Right atrium auricular region (tissue), 2 donors: ENCODE data around the gene ARHGEF18. TPM values are rescaled to one million over a fixed set of nuclear protein-coding genes. Genes with fewer than 3 reads are reported as not detected.

Experiments used
- DNase-seq: peaks from one replicate; pipeline ENCODE4 v3.0.0-alpha.2; 2019; ENCODE audit warnings: low spot score
- H3K27ac ChIP-seq, 2 donors: fragments of 200-600 bp; sonication (generic); 1 replicate in 1 of 2; 2 replicates in 1 of 2; pipeline ENCODE4 v1.5.1; 2016 to 2019
- H3K27me3 ChIP-seq, 2 donors: fragments of 200-600 bp; sonication (generic); one replicate each; pipeline versions ENCODE4 v1.5.1 to v1.6.0; 2017 to 2019
- H3K36me3 ChIP-seq: fragments of 200-600 bp; sonication (generic); one replicate; pipeline ENCODE4 v1.5.1; 2016
- H3K4me1 ChIP-seq, 2 donors: fragments of 200-600 bp; sonication (generic); one replicate each; pipeline versions ENCODE4 v1.5.1 to v1.6.0; 2017 to 2019
- H3K4me3 ChIP-seq, 2 donors: fragments of 200-600 bp; sonication (generic); 1 replicate in 1 of 2; 2 replicates in 1 of 2; pipeline ENCODE4 v1.5.1; 2017 to 2019; ENCODE audit warnings: mild to moderate bottlenecking in 1 of 2, moderate library complexity in 1 of 2
- H3K9me3 ChIP-seq, 2 donors: fragments of 200-600 bp; sonication (generic); one replicate each; pipeline ENCODE4 v1.5.1; 2019
- CTCF ChIP-seq, 2 donors: fragments of 200-600 bp; sonication (generic); IDR thresholded peaks; one replicate each; pipeline ENCODE4 v1.5.1; 2019; ENCODE audit warnings: antibody characterized with exemption in 2 of 2
- total RNA-seq, 2 donors: library from RNA; depleted of rRNA; stranded (reverse); fragments of >200 nt; gene quantifications; one replicate each; pipeline ENCODE4 v1.1.0, GENCODE V29; 2016

The ARHGEF18 gene
- total RNA-seq, 2 donors from 2014 or later: 8.3 to 14.0 TPM

GRCh38 chr19:7371001-7371400 is 22.3 kb downstream of the ARHGEF18 start:
- Histone ChIP-seq H3K4me3 (no peak overlapping the region), H3K27ac (no peak overlapping the region), H3K4me1 (no peaks in the 10 kb centered on the region), H3K27me3 (no peaks in the 10 kb centered on the region), H3K36me3 (no peaks in the 10 kb centered on the region), H3K9me3 (no peaks in the 10 kb centered on the region)
- no peak for TF ChIP-seq CTCF (IDR thresholded peaks at IDR 0.05)
- DNase-seq: no peak

GRCh38 chr19:7372810-7373209 is 24.1 kb downstream of the ARHGEF18 start:
- Histone ChIP-seq H3K4me3 (no peak overlapping the region), H3K4me1 (no peaks in the 10 kb centered on the region), H3K9me3 (no peaks in the 10 kb centered on the region), H3K27ac (no peak overlapping the region), H3K27me3 (no peaks in the 10 kb centered on the region), H3K36me3 (no peaks in the 10 kb centered on the region)
- DNase-seq: no peak
- TF ChIP-seq CTCF (IDR thresholded peaks at IDR 0.05): no peak

DNA sequence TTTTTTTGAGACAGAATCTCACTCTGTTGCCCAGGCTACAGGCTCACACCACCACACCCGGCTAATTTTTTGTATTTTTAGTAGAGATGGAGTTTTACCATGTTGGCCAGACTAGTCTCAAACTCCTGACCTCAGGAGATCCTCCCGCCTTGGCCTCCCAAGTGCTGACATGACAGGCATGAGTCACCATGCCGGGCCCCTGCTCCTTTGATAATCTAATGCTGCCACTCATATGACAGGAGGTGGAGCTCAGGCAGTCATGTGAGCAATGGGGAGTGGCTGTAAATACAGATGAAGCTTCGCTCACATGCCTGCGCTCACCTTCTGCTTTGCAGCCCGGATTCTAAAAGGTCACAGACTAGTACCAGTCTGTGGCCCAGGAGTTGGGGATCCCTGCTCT is 25.1 kb downstream of the ARHGEF18 start:
- no peaks in the 10 kb centered on the region for H3K4me1 ChIP-seq
- H3K9me3 ChIP-seq: no peaks in the 10 kb centered on the region
- H3K27me3 ChIP-seq: no peaks in the 10 kb centered on the region
- no peak overlapping the region for H3K4me3 ChIP-seq
- TF ChIP-seq CTCF (IDR thresholded peaks at IDR 0.05): no peak
- no peak for DNase-seq
- no peak overlapping the region for H3K27ac ChIP-seq
- H3K36me3 ChIP-seq: no peaks in the 10 kb centered on the region

GRCh38 chr19:7376151-7376852 is 27.6 kb downstream of the ARHGEF18 start:
- Histone ChIP-seq H3K27ac (no peak overlapping the region), H3K4me1 (no peaks in the 10 kb centered on the region), H3K9me3 (no peaks in the 10 kb centered on the region), H3K4me3 (no peak overlapping the region), H3K36me3 (no peaks in the 10 kb centered on the region), H3K27me3 (no peaks in the 10 kb centered on the region)
- DNase-seq: no peak
- TF ChIP-seq CTCF (IDR thresholded peaks at IDR 0.05): no peak

GRCh38 chr19:7377196-7377595 is 28.5 kb downstream of the ARHGEF18 start:
- H3K36me3 ChIP-seq: no peaks in the 10 kb centered on the region
- H3K4me3 ChIP-seq: no peak overlapping the region
- H3K9me3 ChIP-seq: no peaks in the 10 kb centered on the region
- TF ChIP-seq CTCF (IDR thresholded peaks at IDR 0.05): no peak
- H3K27me3 ChIP-seq: no peaks in the 10 kb centered on the region
- H3K4me1 ChIP-seq: no peaks in the 10 kb centered on the region
- no peak overlapping the region for H3K27ac ChIP-seq
- no peak for DNase-seq

GRCh38 chr19:7381073-7381390 is 32.3 kb downstream of the ARHGEF18 start:
- DNase-seq: no peak
- H3K36me3 ChIP-seq: no peaks in the 10 kb centered on the region
- TF ChIP-seq CTCF (IDR thresholded peaks at IDR 0.05): no peak
- H3K4me3 ChIP-seq: no peak overlapping the region
- H3K27me3 ChIP-seq: no peaks in the 10 kb centered on the region
- H3K27ac ChIP-seq: no peak overlapping the region
- no peaks in the 10 kb centered on the region for H3K4me1 ChIP-seq
- no peaks in the 10 kb centered on the region for H3K9me3 ChIP-seq
